Placental pericyte (primary cell): ENCODE results near the gene OR7G2. TPM values are rescaled to one million over a fixed set of nuclear protein-coding genes. Genes with fewer than 3 reads are reported as not detected.

Experiments
- small RNA-seq: library from RNA; depleted of rRNA; stranded (forward); fragments of <200 nt; gene quantifications from one replicate; pipeline ENCODE3, GENCODE V24; 2012; ENCODE audit warnings: low replicate concordance
- total RNA-seq: library from RNA; depleted of rRNA; stranded (reverse); fragments of >200 nt; gene quantifications from 2 replicates; pipeline ENCODE4 v1.2.3, GENCODE V29; 2012

The OR7G2 gene
- total RNA-seq: not detected in 2 replicates

DNA sequence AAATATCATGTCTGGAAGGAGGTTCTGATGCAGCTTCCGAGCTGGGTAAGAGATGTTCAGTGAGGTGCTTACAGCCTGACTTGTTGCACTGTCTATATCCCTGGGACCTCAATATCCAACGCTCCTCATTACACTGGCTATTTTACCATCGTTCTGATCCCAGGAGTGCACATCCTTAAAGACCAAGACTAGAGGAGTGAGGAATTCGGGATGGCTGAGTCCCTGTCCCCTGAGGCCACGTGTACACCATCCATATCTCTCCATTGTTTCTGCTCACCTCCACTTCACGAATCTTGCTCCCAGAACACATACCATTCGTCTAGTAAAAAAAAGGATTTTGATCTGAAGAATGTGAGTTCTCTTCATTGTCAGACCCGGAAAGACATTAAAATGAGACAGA lies at the start of gene OR7G2:
Gene OR7G2 (minus strand): TSS at position 101 of the 400 bp plus-strand sequence. CDS start 4,232 bp downstream, outside the sequence.

DNA sequence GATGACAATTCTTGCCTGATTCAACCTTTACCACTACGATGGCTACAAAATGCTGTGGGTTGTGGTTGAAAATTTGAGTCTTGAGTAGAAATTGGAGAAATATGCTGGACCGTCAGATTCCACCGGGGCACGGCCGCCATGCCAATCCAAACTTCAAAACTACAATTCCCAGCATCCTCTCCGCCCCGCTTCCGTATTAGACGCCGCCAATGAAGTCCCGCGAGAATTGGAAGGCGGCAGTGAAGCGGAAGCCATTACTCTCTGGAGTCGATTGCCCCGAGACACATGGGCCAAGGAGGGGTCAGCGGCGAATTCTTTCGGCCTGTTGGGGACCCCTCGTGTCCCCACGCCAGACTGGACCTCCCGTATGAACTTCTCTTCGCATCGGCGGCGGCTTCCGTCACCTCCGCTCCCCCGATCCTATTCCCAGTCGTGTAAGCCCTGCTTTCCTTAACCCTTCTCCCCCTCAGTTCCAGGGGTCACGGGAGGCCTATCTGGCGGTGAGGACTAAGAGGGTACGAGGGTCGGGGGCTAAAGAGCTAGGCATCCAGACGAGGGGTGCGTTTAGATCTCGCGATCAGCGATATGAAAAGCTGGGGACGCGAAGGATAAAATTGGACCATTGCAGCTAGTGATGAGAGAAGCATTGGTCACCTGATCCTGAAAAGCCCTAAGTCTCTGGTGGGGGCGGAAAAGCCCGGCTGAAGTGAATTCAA lies 33.0 kb upstream of the OR7G2 start, which contains the start of gene ZNF317:
Gene ZNF317 (plus strand): TSS at position 239 of the 716 bp plus-strand sequence. CDS start 15,620 bp downstream, outside the sequence.

DNA sequence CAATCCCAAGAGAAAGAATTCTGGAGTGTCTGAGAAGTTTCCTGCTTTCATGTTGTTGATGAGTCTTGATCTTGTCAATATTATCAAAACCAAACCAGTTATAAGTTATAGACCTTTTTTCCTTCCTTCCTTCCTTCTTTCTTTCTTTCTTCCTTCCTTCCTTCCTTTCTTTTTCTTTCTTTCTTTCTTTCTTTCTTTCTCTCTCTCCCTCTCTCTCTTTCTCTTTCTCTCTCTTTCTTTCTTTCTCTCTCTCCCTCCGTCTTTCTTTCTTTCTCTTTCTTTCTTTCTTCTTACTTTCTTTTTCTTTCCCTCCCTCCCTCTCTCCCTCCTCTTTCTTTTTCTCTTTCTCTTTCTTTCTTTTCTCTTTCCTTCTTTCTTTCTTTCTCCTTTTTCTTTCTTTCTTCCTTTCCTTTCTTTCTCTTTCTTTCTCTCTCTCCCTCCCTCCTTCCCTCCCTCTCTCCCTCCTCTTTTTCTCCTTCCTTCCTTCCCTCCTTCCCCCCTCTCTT lies 19.7 kb upstream of the OR7G2 start, which contains the start of gene OR7G3:
Gene OR7G3 (minus strand): TSS at position 51 of the 506 bp plus-strand sequence. CDS start 0 bp downstream, at position 51.

DNA sequence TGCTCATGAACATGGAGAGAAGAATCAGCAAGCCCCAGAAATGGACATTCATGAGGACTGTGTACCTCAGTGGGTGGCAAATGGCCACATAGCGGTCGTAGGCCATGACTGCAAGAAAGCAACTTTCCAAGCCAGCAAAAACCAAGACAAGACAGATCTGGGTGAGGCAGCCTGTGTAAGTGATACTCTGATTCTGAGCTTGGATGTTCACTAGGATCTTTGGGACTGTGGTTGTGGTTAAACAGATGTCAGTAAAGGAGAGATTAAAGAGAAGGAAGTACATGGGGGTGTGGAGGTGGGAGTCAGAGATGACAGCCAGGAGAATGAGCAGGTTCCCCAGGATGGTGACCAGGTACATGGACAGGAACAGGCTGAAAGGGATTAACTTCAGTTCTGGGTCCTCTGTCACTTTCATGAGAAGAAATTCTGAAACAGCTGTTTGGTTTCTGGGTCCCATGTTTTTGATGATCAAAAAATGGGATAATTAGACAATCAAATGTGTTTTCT lies 8.1 kb upstream of the OR7G2 start, which contains the start of gene OR7G1:
Gene OR7G1 (minus strand): TSS at position 457 of the 507 bp plus-strand sequence. CDS start 0 bp downstream, at position 457.

DNA sequence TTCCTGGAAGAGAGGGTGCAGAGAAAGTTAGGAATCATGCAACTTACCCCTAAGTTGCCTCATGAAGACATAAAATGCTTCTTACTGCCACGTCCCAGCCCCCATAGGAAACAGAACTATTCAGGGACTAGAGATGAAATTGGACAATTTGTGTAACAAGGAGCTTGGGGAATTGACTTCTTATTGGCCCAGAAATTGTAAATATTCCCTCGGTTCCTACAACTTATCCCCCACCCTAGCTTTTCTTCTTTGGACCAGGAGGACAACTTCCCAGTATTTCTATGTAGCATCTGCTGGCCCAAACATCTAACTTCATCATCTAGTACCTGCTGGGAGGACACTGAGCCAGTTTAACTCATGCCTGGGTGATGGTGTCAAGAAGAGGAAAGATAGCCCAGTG lies 20.5 kb downstream of the OR7G2 start, which contains the start of gene OR1M1:
Gene OR1M1 (plus strand): TSS at position 301 of the 400 bp plus-strand sequence. CDS start 6,184 bp downstream, outside the sequence.

Small RNA genes within 50 kb of the gene (small RNA-seq; reads per million reads assigned to genes)
- gene OR1M4P: not detected

Other genes starting within 250 kb of the OR7G2 start
- gene MUC16, start 97.1 kb downstream of the OR7G2 start, total RNA-seq: under 0.01 TPM in 1 of 2 replicates, not detected in the other
- gene OR1M1, start 20.4 kb downstream of the OR7G2 start, total RNA-seq: not detected in 2 replicates
- not detected in 2 replicates for gene OR7G1, start 8.3 kb upstream of the OR7G2 start, total RNA-seq
- gene OR7G3, start 19.5 kb upstream of the OR7G2 start, total RNA-seq: not detected in 2 replicates
- 20.3 and 24.1 TPM in 2 replicates for gene ZNF317, start 32.9 kb upstream of the OR7G2 start, total RNA-seq
- not detected in 2 replicates for gene OR7D2, start 71.5 kb upstream of the OR7G2 start, total RNA-seq
- not detected in 2 replicates for gene OR7D4, start 112.1 kb upstream of the OR7G2 start, total RNA-seq
- gene OR7E24, start 143.5 kb upstream of the OR7G2 start, total RNA-seq: not detected in 2 replicates
- gene ZNF699, start 202.4 kb upstream of the OR7G2 start, total RNA-seq: 9.2 and 16.2 TPM in 2 replicates
- gene ZNF559, start 216.7 kb upstream of the OR7G2 start, total RNA-seq: 8.5 and 10.0 TPM in 2 replicates